ENCODE measurements around the gene ATG16L2.
"Not testable (repeated sequence)": the region's sequence is repeated elsewhere in the genome, so short reads cannot be mapped to it uniquely, and the experiment has no call there.

Gene ATG16L2

DNA sequence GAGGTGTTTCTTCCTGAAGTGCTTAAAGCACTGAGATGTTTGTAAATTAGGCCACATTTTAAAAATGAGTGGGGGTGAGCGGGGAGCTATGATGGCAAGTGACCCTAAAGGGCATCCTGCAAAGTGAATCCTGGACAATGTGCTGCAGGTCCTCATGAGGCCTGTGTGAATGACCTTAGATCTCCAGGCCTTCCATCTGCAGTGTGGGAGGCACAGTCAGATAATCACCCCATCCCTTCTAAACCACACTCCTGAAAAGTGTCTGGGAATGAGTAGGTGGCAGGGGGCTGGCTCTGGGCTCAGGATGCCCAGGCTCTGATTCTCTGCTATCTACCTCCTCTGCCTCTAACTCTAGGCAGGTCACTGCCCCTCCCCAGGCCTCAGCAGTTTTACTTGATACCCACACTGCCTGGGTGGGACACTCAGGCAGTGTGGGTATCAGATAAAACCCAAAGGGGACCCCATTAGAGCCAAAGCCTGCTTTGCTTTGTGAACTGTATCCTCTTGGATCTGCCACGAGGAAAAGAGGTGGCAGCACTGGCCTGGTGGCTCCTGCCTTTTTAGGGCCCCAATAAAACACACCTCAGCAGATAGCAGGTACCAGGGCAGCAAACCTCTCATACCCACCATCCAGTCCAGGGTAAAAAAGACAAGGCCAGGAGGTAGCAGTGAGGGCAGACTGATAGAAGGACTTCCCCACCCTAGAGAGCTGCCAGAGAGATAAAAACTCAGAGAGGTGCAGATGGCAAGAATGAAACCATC, 30.9 kb upstream of the ATG16L2 start:
- no peaks in the 10 kb centered on the region for H3K36me3 ChIP-seq
- no peak overlapping the region for H3K27ac ChIP-seq
- peaks cover 0 to 28% (median 4%) of the 10 kb centered on the region in 11 experiments; a peak in 7 of 22 replicates for H4K20me1 ChIP-seq
- no peak overlapping the region for H3K4me2 ChIP-seq
- no peaks in the 10 kb centered on the region for H3K9me3 ChIP-seq (replicated peaks in 1 of 11)
- H3K4me3 ChIP-seq: no peak overlapping the region
- no peak overlapping the region for H3K9ac ChIP-seq
- H3K4me1 ChIP-seq: peaks cover 35 to 51% (median 45%) of the 10 kb centered on the region in 10 experiments
- no peak for TF ChIP-seq Cebpa-rat (IDR thresholded peaks at IDR 0.05)
- peaks cover 9 to 23% (median 17%) of the 10 kb centered on the region in 11 experiments; a peak in 18 of 22 replicates for H3K27me3 ChIP-seq

DNA sequence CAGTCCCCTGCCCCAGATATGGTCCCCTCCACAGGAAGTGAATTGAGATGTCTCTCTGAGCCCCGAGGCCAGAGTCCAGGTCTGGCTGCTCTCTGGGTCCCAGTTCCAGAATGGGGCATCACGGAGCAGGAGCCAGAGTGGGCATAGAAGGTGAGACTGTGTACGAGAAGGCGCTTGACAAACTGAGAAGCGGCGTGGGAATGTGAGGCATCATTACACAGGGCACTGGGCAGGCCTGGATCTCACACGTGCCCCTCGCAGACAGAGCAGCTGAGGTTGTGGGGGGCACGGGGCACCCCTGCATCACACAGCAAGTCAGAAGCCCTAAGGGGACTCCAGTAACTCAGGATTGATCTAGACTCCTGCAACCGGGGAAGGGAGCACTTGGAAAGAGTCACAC, 29.5 kb upstream of the ATG16L2 start:
- H3K36me3 ChIP-seq: no peaks in the 10 kb centered on the region
- H3K9ac ChIP-seq: no peak overlapping the region
- H4K20me1 ChIP-seq: peaks cover 0 to 24% (median 4%) of the 10 kb centered on the region in 11 experiments; a peak in 7 of 22 replicates
- peaks cover 39 to 63% (median 54%) of the 10 kb centered on the region in 10 experiments for H3K4me1 ChIP-seq
- H3K9me3 ChIP-seq (replicated peaks in 1 of 11): no peaks in the 10 kb centered on the region
- H3K4me3 ChIP-seq: no peak overlapping the region
- no peak for TF ChIP-seq Cebpa-rat (IDR thresholded peaks at IDR 0.05)
- no peak overlapping the region for H3K27ac ChIP-seq
- H3K4me2 ChIP-seq: no peak overlapping the region
- H3K27me3 ChIP-seq: peaks cover 9 to 22% (median 17%) of the 10 kb centered on the region in 11 experiments; a peak in 18 of 22 replicates

- peaks cover 0 to 10% (median 0%) of the 10 kb centered on the region in 11 experiments; a peak in 3 of 22 replicates for H4K20me1 ChIP-seq
- peaks cover 0 to 7% (median 0%) of the 10 kb centered on the region in 11 experiments; a peak in 2 of 22 replicates for H3K27me3 ChIP-seq
- H3K4me3 ChIP-seq: no peak overlapping the region
- H3K27ac ChIP-seq: peak overlapping the region in 9 of 11 experiments; percentile 27 to 71 (median 63); a peak in 12 of 22 replicates
- no peaks in the 10 kb centered on the region for H3K36me3 ChIP-seq
- H3K9me3 ChIP-seq (replicated peaks in 1 of 11): no peaks in the 10 kb centered on the region
- H3K9ac ChIP-seq: peak overlapping the region in 6 of 11 experiments; percentile 21 to 57 (median 48); a peak in 6 of 22 replicates
- H3K4me1 ChIP-seq: peaks cover 39 to 66% (median 59%) of the 10 kb centered on the region in 10 experiments
- peak overlapping the region; percentile 44 to 92 (median 74) for H3K4me2 ChIP-seq
- TF ChIP-seq Cebpa-rat (IDR thresholded peaks at IDR 0.05): no peak
Measured at GRCh38 chr11:72786305-72787215, 27.7 kb upstream of the ATG16L2 start.

- peak overlapping the region in 1 of 10 experiments; percentile 13; a peak in 1 of 20 replicates for H3K4me3 ChIP-seq
- peaks cover 36 to 67% (median 56%) of the 10 kb centered on the region in 10 experiments for H3K4me1 ChIP-seq
- H3K36me3 ChIP-seq: no peaks in the 10 kb centered on the region
- peak overlapping the region in 10 of 11 experiments; percentile 27 to 71 (median 60); a peak in 18 of 22 replicates for H3K27ac ChIP-seq
- peak overlapping the region in 10 of 11 experiments; percentile 0 to 57 (median 44); a peak in 14 of 22 replicates for H3K9ac ChIP-seq
- peak overlapping the region; percentile 44 to 92 (median 74) for H3K4me2 ChIP-seq
- no peaks in the 10 kb centered on the region for H3K9me3 ChIP-seq (replicated peaks in 1 of 11)
- H4K20me1 ChIP-seq: peaks cover 0 to 6% (median 0%) of the 10 kb centered on the region in 11 experiments; a peak in 2 of 22 replicates
- H3K27me3 ChIP-seq: peaks cover 0 to 1% (median 0%) of the 10 kb centered on the region in 11 experiments; a peak in 1 of 22 replicates
- no peak for TF ChIP-seq Cebpa-rat (IDR thresholded peaks at IDR 0.05)
Measured at GRCh38 chr11:72787216-72788104, 26.8 kb upstream of the ATG16L2 start.

GRCh38 chr11:72788241-72788640, 26.0 kb upstream of the ATG16L2 start:
- H3K27me3 ChIP-seq: no peaks in the 10 kb centered on the region
- H3K4me1 ChIP-seq: peaks cover 42 to 72% (median 61%) of the 10 kb centered on the region in 10 experiments
- no peak for TF ChIP-seq Cebpa-rat (IDR thresholded peaks at IDR 0.05)
- H3K4me3 ChIP-seq: peak overlapping the region in 1 of 10 experiments; percentile 13; a peak in 1 of 20 replicates
- peak overlapping the region; percentile 44 to 92 (median 74) for H3K4me2 ChIP-seq
- no peaks in the 10 kb centered on the region for H3K36me3 ChIP-seq
- H3K9ac ChIP-seq: peak overlapping the region in 9 of 11 experiments; percentile 0 to 57 (median 44); a peak in 9 of 22 replicates
- peak overlapping the region in 9 of 11 experiments; percentile 27 to 71 (median 63); a peak in 15 of 22 replicates for H3K27ac ChIP-seq
- 0 out of 22 replicates have a peak, but pooled peaks cover 0 to 6% (median 0%) of the 10 kb centered on the region in 11 experiments for H4K20me1 ChIP-seq
- no peaks in the 10 kb centered on the region for H3K9me3 ChIP-seq (replicated peaks in 1 of 11)

DNA sequence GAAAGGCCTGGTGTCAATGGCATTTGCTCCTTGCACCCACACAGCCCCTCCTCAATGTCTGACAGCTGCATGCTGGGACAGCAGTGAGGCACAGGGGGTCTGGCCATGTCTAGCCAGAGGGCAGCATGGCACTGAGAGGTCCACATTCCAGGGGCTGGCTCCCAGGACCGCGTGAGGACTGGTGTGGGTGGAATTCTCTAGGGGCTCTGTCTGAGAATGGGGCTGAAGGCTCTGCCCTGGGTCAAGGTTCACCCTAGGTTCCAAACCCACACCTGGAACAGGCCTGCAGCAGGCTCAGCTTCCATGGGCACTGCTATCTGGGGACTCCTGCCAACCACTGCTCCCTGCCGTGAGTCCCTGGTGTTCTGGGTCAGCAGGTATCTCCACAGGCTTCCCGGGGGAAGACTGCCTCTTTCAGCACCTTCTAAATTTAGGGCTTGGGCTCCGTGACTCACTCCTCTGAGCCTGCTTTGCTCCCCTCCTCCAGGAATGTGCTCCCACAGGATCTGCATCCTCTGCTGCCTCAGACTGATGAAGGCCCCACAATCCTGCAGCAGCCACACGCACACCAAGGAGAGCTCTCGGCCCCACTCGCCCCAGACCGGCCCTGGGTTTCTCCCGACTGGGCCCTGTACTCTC, 24.6 kb upstream of the ATG16L2 start:
- H3K4me2 ChIP-seq: peak overlapping the region in 10 of 11 experiments; percentile 10 to 88 (median 39); a peak in 17 of 22 replicates
- H3K4me3 ChIP-seq: no peak overlapping the region
- H4K20me1 ChIP-seq: 0 out of 22 replicates have a peak, but pooled peaks cover 0 to 6% (median 0%) of the 10 kb centered on the region in 11 experiments
- no peak for TF ChIP-seq Cebpa-rat (IDR thresholded peaks at IDR 0.05)
- peaks cover 50 to 80% (median 70%) of the 10 kb centered on the region in 10 experiments for H3K4me1 ChIP-seq
- peak overlapping the region in 4 of 11 experiments; percentile 5 to 17 (median 12); a peak in 2 of 22 replicates for H3K9ac ChIP-seq
- no peaks in the 10 kb centered on the region for H3K36me3 ChIP-seq
- H3K27me3 ChIP-seq: no peaks in the 10 kb centered on the region
- no peaks in the 10 kb centered on the region for H3K9me3 ChIP-seq (replicated peaks in 1 of 11)
- peak overlapping the region in 2 of 11 experiments; percentile 7 to 29; a peak in 4 of 22 replicates for H3K27ac ChIP-seq

- H3K9ac ChIP-seq; H3K9me3 ChIP-seq (replicated peaks in 1 of 11); H3K27me3 ChIP-seq; H3K27ac ChIP-seq; H4K20me1 ChIP-seq; H3K36me3 ChIP-seq; H3K4me3 ChIP-seq: not testable (repeated sequence)
- Histone ChIP-seq H3K4me1 (peaks cover 52 to 89% (median 73%) of the 10 kb centered on the region in 10 experiments), H3K4me2 (peak overlapping the region in 3 of 11 experiments; percentile 80 to 88 (median 88); a peak in 2 of 22 replicates)
Measured at GRCh38 chr11:72791228-72791627, 23.0 kb upstream of the ATG16L2 start.
